Non-pigmented ciliary epithelial cell (primary cell): ENCODE results near the gene TMEM30B.

ENCODE experiments used
- DNase-seq: peaks from one replicate; pipeline ENCODE4 v3.0.0-alpha.2; 2010; ENCODE audit warnings: low read depth

The TMEM30B gene

GRCh38 chr14:61233436-61233956, 47.6 kb downstream of the TMEM30B start:
- no peak for DNase-seq

- DNase-seq = no peak
These were observed 49.3 kb downstream of the TMEM30B start for GRCh38 chr14:61231810-61232209.

- no peak for DNase-seq
These were observed 51.2 kb downstream of the TMEM30B start for GRCh38 chr14:61229981-61230380.

- no peak for DNase-seq
These were observed 51.7 kb downstream of the TMEM30B start for GRCh38 chr14:61229475-61229888.

GRCh38 chr14:61227884-61228591, 53.1 kb downstream of the TMEM30B start:
- DNase-seq = no peak
